Measurements from ENCODE around the gene SIGLEC6.

The SIGLEC6 gene

DNA sequence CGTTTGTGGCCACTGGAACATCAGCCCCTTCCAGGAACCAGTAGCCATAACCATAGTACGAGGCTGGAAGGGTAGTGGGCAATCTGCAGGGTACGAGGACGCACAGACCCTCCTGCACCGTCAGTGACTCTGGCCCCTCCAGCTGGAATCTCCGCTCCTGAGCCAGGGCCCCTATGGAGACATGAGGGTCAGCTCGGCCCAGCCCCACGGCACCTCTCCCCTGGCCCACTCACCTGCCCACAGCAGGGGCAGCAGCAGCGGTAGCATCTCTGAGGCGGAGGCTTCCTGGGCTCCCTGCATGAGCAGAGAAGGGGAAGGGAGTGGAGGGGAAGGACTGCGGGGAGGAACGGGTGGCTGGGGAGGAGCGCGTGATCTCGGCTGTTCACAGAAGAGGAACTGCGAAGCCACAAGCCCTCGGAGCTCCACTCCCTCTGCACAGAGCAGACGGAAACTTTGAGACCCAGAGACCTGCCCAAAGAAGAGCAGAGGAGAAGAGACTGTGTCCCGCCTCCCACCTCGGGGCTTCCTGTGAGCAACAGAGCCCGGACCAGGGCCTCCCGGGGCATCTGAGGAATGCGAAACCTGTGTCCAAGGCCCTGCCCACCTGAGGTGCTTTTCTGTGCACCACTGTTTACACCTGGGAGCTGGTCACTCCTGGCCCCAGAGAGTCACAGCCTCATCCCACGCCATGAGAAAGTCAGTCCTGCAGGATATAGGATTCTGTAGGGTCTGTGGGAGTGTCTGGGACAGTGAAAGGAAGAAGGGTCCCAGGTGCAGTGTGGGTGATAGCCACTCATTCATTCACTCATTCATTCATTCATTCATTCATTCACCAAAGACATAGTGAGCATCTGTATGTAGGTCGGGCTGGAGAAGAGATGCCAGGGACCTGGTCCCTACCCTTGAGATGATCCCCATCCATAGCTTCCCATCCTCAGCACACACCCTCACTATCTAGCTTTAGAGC is at the start of gene SIGLEC6:
Gene SIGLEC6 (minus strand): TSS at position 322 of the 967 bp plus-strand sequence. CDS start 22 bp downstream, at position 300.
- peak; percentile 97 for DNase-seq

DNA sequence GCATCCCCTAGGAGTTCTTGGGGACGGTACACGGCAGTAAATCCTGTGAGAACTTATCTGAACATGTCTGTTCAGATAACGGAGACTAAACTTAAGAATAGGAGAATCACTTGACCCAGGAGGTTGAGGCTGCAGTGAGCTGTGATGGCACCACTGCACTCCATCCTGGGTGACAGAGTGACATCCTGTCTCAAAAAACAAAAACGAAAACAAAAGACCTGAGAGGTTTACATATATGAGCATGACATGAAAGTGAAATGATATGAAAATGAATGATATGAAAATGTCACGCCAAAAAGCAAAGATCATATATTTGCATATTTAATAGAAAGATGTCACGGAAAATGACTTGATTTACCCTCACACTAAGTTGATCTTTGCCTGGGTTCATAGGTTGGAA is 45.4 kb upstream of the SIGLEC6 start:
- no peak for DNase-seq

DNA sequence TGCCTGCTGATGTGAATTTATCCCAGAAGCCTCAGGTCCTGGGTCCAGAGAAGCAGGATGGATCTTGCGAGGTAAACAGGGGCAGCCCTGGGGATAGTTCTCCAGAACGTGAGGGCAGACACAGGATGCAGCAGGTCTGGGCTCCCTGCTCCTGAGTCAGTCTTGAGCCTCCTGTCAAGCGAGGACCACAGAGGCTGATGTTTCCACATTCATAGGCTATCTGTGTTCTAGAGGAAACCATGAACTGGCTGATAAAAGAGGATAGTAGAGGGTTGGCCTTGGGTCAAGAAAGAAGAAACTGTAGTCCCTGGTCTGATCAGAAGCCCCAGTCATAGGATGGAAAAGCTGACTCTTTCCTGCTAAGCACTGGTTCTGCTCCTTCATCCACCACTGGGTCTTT is 41.9 kb upstream of the SIGLEC6 start:
- no peak for DNase-seq

DNA sequence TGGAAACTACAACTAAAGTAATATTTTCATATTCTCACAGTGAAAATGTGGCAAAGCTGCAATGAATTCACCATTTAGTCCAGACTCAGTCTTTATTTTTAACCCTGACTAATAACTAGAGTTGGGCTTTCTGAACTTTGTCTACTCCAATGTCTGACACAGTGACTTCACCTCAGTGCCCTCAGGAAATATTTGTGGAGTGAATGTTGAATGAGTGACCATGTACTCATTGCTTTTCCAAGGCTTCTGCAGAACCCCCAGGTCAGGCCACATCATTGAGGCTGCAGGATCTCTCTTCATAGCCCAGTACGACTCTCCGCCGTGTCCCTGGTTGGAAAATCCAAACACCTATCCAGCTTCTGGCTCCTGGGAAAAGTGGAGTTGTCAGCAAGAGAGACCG is 41.4 kb upstream of the SIGLEC6 start:
- no peak for DNase-seq

DNA sequence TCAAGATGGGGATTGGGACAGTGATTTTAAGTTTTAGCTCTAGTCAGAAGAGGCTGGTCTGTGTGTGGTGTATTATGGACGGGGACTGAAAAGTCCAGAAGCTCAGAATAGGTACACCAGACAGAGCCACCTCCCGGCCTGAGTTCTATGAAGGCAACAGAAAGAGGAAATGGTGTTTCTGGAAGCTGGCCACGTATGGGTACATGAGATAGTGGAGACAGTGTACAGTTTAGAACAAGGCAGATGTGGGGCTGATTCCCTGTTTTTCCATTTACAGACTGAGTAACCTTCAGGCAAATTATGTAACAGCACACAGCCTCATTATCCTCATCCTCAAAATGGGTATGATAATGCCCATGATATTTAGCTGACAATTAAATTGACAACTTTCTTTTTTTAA is 40.9 kb upstream of the SIGLEC6 start:
- DNase-seq = peak; percentile 76

DNA sequence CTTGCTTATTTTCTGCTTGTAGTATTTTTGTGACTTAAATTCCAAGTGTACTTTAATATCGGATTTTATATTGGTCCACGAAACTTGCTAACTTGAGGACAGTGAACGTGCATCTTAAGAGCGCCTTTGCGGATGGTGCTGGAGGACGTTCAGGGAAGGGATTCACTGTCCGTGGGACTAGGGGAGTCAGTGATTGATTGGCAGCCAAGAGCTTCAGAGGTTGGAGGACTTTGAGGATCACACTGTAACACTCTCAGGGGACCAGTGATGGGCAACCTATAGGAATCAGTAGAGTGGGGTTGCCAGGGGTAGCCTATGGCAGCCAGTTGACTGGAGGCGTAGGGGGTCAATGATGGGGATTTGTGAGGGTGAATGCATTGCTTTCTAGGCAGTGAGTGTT is 40.1 kb upstream of the SIGLEC6 start:
- no peak for DNase-seq

DNA sequence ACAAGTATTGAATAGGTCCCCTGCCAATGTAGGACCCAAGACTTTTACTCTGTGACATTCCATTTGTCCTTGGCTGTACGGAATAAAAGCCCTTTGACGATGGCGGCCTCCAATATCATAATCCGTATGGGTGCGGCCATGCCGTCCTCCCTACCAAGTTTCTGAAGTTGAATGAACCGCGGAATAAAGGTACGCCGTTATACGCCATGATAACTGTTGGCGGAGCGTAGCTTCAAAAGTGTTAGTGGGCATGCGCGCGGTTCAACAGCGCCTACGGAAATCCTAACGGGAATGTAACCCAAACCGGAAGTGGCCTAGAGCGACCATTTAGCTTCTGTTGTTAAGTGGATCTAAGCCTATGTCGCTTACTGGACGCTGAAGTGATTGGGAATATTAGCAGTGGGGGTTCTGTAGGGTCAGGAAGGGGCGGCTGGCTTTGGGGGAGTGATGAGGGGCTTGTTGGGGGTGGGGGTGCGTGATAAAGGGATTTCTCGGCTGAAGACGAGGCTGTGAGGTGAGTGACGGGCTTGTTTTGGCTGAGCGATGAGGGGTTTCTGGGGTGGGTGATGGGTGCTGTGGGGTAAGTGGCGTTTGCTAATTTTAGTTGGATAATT is 39.6 kb upstream of the SIGLEC6 start, which contains the start of gene ZNF175:
Gene ZNF175 (plus strand): TSS at position 322 of the 614 bp plus-strand sequence. CDS start 2,047 bp downstream, outside the sequence.
- DNase-seq = peak; percentile 99

DNA sequence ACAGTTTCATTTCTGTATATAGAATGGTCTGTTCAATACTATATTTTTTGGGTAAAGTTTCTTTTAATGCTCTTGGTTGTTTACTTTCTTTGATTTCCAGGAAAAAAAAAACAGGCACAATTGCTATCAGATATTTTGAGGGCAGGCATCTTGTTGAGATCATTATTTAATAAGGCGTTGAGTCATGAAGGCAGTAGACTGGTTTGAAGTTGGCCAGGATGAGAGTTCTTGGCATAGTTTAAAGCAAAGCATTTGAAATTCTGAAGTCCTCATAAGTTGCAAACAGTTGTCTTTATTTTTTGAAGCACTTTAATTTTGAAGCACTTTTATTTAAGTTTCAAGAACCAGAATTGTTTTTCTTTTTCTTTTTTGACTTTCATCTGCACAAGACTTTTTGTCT is 37.0 kb upstream of the SIGLEC6 start:
- DNase-seq = no peak

DNA sequence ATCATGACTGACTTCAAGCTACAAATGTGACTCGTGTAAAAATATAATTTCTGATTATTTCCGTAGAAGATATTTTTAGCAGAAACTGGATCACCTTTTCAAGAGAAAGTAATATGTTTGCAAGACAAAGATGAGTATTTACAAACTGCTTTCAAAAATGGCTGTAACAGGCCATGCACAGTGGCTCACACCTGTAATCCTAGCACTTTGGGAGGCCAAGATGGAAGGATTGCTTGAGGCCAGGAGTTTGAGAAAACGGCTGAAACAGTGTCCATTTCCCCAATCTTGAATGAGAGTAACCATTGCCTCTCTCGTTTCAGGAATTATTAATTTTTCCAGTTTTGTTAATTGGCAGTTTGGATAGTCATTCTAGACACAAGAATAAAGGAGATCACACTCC is 36.1 kb upstream of the SIGLEC6 start:
- DNase-seq = no peak

DNA sequence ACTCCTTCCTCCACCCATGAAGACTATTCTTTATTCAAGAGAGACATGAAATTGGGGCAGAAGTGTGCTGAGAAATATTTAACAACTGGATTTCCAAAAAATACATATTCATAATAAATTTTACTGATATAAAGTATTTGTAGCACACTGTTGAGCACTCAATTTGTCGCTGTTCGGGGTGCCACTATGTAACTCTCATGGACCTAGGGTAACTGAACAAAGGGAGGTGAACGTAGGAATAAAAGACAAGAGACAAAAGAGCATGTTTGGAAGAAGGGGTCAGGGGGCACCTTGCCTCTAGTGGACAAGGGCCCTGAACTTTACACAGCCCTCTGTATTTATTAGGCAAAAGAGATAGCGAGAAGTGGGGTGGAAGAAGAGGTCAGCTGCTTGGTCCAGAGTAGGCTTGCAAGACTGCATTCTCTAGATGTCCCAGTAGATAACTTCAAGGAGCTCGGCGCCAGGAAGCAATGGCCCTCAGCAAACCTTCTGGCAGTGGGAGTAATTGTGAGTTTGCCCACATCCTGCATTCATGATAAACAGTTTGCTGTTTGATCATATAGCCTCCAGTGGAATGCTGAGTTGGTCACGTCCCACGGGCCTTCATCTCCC is 35.1 kb upstream of the SIGLEC6 start:
- DNase-seq = no peak

DNA sequence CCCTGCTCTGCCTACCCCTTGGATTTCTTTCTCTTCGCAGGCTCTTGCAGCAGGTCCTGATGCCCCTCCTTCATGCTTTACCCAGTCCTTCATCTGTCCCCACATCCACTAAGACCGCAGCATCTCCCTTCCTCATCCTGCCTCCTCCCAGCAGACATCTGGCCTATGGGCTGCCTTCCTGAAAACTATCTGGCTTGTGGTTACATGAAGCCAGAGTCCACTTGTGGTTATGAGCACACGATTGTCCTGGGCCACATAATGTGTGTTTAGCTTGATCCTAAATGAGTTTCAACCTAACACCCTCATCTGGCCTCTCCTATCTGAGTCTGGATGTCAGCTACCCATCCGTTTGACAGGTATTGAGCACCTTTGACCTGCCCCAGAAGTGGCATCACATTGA is 34.1 kb upstream of the SIGLEC6 start:
- peak; percentile 100 for DNase-seq

DNA sequence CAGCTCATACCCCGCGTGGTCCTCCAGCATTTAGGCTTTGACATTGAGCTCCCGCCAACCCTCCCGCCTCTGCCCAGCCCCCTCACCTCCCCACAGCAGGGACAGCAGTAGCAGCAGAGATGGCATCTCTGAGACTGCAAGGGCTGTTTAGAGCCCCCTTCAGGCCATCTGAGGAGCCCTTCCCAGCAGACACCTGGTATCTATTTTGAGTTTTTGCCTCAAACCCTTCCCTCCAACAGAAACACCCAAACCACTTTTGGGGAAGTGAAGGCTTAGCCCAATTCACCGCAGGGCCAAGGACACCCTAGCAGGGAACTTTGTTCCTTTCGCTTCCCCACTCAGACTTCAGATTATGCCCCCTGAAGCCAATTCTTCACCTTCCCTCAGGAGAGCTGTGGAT is 33.3 kb upstream of the SIGLEC6 start:
- DNase-seq = peak; percentile 99

DNA sequence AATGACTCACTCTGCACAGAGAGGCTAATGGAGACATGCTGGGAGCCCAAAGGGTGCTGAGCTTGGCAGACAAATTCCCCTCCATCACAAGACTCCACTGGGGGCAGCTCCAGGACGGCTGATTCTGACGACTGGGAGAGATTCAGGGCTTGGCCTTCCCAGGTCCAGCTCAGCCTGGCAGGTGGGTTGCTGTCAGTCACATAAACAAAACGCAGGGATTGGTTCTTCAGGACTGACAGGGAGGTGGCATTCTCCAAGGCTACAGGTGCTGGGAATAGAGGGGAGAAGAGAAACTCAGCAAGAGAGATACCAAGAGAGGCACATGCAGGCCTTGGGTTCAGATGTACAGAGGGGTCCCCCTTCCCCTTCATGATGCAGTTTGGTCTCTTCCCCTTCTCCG is 28.9 kb upstream of the SIGLEC6 start:
- no peak for DNase-seq

DNA sequence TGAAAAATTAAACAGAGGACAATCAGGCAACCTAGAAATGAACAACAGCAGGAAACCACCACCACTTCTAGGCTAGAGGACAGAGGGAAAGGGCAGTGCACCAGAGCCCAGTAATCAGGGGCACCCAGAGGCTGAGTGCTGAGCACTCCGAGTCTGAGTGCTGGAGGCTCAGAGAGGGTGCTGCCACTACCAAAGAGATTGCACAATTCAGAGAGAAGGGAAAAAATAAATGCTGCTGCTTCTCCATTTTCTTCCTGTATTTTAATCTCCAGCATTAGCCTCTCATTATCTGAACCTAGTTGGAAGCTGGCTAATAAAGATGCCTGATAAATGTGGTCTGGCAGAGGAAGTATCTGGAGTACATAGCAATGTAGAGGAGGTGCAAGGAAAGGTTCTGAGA is 27.8 kb upstream of the SIGLEC6 start:
- DNase-seq = peak; percentile 77

DNA sequence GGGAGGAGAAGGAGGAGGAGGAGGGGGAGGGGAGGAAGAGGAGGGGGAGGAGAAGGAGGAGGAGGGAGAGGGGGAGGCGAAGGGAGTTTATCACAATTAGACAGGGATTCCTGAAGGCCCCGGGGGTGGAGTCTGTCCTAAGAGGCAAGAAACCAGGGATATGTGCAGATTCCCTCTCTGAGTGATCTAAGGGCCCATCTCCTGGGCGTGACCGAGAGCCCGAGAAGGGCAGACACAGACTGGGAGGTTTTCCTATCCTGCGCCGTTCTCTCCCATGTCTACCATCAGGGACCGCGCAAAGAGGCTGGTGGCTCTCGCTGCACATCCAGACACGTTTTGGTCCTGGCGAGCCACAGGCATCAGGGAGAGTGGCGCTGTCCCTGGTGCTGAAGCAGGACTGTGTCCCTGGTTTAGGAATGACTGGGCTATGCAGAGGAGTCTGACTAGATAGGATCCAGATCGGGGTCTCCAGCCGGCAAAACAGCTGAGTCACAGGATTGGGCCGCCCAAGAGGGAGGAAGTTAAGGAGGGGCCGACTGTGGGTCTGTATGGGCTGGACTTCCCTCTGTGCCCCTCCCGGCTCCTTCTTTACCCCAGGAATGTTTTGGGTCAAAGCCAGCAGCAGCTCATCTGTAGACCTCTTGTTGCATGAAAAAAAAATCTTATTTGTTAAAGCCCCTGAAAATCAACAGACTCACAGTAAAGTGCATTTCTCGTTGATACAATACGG is 21.7 kb upstream of the SIGLEC6 start:
- DNase-seq = peak; percentile 70

DNA sequence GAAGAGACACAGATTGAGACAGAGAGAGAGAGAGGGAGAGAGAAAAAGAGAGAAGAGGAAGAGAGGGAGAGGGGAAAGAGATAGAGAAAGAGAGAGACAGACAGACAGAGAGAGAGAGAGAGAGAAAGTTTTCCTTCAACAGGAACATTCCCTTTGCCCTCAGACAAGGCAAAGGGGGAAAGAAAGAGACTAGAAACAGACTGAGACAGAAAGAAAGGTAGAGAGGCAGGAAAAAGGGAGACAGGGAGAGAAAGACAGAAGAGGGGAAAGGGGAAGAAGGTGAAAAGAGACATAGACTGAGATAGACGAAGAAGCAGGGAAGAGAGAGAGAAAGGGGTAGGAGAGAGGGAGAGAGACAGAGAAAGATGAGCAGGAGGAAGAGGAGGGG is 21.1 kb upstream of the SIGLEC6 start:
- DNase-seq = no peak

DNA sequence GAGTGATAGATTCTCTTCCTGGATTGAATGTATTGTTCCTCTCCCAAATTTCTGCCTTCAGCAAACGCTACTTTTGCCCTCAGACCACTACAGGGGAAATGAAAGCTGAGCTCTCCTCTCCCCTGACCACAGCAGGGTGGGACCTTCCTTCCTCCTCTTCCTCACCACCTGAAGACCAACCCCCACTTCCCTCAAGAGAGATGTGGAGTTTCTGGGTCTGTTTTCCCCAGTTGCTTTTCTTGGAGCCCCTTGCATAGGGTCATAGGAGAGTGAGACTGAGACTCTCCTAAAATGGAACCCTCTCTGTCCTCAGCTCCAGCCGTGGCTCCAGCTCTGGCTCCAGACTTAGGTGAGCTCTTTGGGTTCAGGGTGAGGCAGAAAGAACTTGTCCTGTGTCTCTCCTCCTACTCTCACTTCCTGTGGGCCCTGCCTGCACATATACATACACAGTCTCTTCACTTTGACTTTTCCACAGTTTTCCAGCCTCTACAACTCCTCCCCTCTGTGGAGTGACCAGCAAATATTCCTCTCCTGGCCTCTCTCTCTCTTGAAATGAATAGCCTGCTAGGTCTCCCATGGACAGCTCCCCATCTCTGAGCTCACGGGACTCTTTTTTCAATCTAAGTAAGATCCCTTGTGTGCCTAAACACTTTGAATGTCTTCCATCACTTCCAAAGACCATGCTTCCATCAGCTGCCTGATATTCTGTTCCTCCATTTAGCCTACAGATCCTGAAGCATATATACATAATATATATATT is 20.4 kb upstream of the SIGLEC6 start:
- peak; percentile 80 for DNase-seq

DNA sequence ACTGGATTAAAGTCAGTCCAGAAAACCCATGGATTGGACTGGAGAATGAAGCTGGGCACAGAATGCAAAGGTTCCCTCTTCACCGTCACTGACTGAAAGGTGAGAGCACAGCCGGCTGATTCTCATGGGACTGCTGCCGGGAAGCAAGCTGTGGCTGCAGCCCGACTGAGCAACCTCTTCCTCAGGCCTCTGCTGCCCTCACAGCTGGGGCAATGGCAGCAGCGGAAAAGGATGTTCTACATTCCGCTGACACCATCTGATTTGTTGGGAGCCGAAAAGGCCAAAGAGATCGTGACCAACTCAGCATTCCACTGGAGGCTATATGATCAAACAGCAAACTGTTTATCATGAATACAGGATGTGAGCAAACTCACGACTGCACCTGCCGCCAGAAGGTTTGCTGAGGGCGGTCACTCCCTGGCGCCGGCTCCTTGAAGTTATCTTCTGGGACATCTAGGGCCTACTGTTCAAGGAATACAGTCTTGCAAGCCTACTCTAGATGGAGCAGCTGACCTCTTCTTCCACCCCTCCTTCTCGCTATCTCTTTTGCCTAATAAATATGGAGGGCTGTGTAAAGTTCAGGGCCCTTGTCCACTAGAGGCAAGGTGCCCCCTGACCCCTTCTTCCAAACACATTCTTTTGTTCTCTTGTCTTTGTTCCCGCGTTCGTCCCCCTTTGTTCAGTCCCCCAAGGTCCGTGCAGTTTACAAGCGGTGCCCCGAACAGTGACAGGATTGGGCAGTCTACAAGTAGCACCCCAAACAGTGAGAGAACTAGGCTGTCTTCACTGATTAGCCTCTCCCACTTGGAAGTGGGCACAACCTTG is 19.6 kb upstream of the SIGLEC6 start:
- DNase-seq = no peak

DNA sequence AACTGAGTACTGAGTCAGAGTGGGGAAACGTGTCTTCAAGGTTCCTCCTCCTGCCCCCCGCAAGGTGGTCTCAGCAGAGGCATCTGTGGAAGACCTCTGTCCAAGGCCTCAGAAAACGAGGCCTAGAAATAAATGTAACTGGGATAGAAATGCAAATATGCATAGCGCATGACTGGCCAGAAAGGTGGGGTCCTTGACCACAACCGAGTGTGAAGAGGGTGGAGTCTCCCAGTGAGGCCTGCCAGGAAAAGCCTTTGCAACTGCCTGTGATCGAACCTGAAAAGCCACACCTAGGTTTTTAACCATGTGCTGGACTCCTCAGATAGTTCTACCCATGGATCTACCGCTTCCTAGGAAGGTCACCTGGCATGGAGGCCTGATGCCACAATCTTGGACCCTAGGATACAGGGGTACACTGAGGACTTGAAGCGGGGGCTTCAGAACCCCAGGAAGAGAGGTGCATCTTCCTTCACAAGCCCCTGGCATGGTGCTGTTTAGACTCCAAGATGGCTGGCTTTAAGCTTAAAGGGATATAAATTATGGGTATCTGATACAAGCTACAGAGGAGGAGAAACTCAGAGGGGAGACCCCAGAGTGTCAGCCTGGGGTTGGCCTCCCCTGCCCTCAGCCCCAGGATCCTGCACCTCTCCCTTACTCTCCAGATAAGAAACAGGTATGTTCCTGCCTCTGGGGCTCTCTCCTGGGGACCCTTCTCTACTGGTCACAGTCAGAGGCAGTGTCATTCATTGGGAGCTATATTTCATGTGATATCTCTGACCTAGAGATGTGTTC is 18.3 kb upstream of the SIGLEC6 start:
- no peak for DNase-seq

DNA sequence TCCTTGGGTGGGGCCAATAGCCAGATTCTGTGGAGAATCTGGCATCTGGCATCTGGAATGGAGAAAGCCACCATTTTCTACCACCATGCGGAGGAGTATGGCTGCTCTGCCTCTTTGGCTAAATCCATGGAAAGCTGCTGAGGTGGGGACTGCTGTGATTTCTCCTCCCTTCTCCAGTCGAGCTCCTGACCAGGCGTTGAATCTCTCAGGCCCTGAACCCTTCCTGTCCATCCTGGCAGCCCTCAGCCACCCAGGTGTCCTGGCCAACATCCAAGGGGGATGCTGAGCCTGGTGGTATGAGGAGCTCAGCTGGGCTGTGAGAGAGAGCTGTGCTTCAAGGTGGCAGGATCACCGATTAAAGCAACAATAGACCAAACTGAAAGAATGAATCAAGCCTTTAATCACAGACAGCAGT is 17.4 kb upstream of the SIGLEC6 start:
- no peak for DNase-seq

All from MV-4-11 (cell line).